Trophoblast cell (in vitro differentiated cells and primary cell): ENCODE measurements around the gene LKAAEAR1.

Experiments used
- DNase-seq, 2 donors: peaks; one replicate each; pipeline ENCODE4 v3.0.0-alpha.2; 2016
- H2AFZ ChIP-seq: 2 replicates; pipeline ENCODE4 v1.6.1; 2013; ENCODE audit warnings: low read length, moderate library complexity, mild to moderate bottlenecking; ENCODE audit not compliant: insufficient read depth, poor library complexity
- H2AK5ac ChIP-seq: 2 replicates; pipeline ENCODE4 v1.6.1; 2013; ENCODE audit warnings: mild to moderate bottlenecking, low read length
- H2BK120ac ChIP-seq: 2 replicates; pipeline ENCODE4 v1.6.1; 2013; ENCODE audit warnings: low read length, mild to moderate bottlenecking, moderate library complexity; ENCODE audit not compliant: insufficient read depth, poor library complexity
- H2BK12ac ChIP-seq: 2 replicates; pipeline ENCODE4 v1.6.1; 2013; ENCODE audit warnings: mild to moderate bottlenecking, low read length, moderate library complexity
- H2BK5ac ChIP-seq: 2 replicates; pipeline ENCODE4 v1.6.1; 2013; ENCODE audit warnings: low read length, low read depth, moderate library complexity, mild to moderate bottlenecking; ENCODE audit not compliant: poor library complexity
- H3K14ac ChIP-seq: 2 replicates; pipeline ENCODE4 v1.6.1; 2013; ENCODE audit warnings: mild to moderate bottlenecking, low read length
- H3K18ac ChIP-seq: 2 replicates; pipeline ENCODE4 v1.6.1; 2013; ENCODE audit warnings: mild to moderate bottlenecking, low read length
- H3K23ac ChIP-seq: 2 replicates; pipeline ENCODE4 v1.6.1; 2013; ENCODE audit warnings: low read length
- H3K27ac ChIP-seq: 2 replicates; pipeline ENCODE4 v1.5.1; 2013; ENCODE audit warnings: low read depth, mild to moderate bottlenecking, inconsistent platforms, low read length, moderate library complexity
- H3K27me3 ChIP-seq: 2 replicates; pipeline ENCODE4 v1.6.1; 2013; ENCODE audit warnings: inconsistent platforms, mild to moderate bottlenecking, low read length, moderate library complexity; ENCODE audit not compliant: insufficient read depth
- H3K36me3 ChIP-seq, 2 experiments: 1 replicate in 1 of 2; 2 replicates in 1 of 2; pipeline ENCODE4 v1.6.1; 2013; ENCODE audit warnings: low read length in 2 of 2, mild to moderate bottlenecking in 2 of 2, moderate library complexity in 1 of 2; ENCODE audit not compliant: insufficient read depth in 2 of 2, control insufficient read depth in 1 of 2
- H3K4ac ChIP-seq: 2 replicates; pipeline ENCODE4 v1.6.1; 2013; ENCODE audit warnings: low read depth, mild to moderate bottlenecking, low read length, moderate library complexity
- H3K4me1 ChIP-seq, 2 experiments: 1 replicate in 1 of 2; 2 replicates in 1 of 2; pipeline ENCODE4 v1.6.1; 2013; ENCODE audit warnings: low read length in 2 of 2, mild to moderate bottlenecking in 2 of 2, moderate library complexity in 1 of 2; ENCODE audit not compliant: insufficient read depth in 2 of 2, control insufficient read depth in 1 of 2
- H3K4me2 ChIP-seq: 2 replicates; pipeline ENCODE4 v1.6.1; 2013; ENCODE audit warnings: inconsistent platforms, mild to moderate bottlenecking, low read length, moderate library complexity
- H3K4me3 ChIP-seq: 2 replicates; pipeline ENCODE4 v1.5.1; 2013; ENCODE audit warnings: mild to moderate bottlenecking, low read depth, low read length, inconsistent platforms
- H3K79me1 ChIP-seq: one replicate; pipeline ENCODE4 v1.6.1; 2013; ENCODE audit warnings: low read length
- H3K79me2 ChIP-seq: 2 replicates; pipeline ENCODE4 v1.6.1; 2013; ENCODE audit warnings: low read length, mild to moderate bottlenecking; ENCODE audit not compliant: control insufficient read depth, insufficient read depth, poor library complexity
- H3K9ac ChIP-seq: 2 replicates; pipeline ENCODE4 v1.6.1; 2013; ENCODE audit warnings: mild to moderate bottlenecking, low read length
- H3K9me3 ChIP-seq: 2 replicates; pipeline ENCODE4 v1.6.1; 2013; ENCODE audit warnings: low read depth, mild to moderate bottlenecking, control low read depth, inconsistent platforms, low read length; ENCODE audit not compliant: insufficient read depth
- H4K12ac ChIP-seq: 2 replicates; pipeline ENCODE4 v1.6.1; 2013; ENCODE audit warnings: low read depth, mild to moderate bottlenecking, low read length, moderate library complexity
- H4K8ac ChIP-seq: 2 replicates; pipeline ENCODE4 v1.6.1; 2013; ENCODE audit warnings: low read depth, mild to moderate bottlenecking, low read length, moderate library complexity
- H4K91ac ChIP-seq: one replicate; pipeline ENCODE4 v1.6.1; 2013; ENCODE audit warnings: low read depth, mild to moderate bottlenecking, low read length, moderate library complexity
- WGBS: extraction: QIAGEN DNeasy Blood & Tissue Kit; methylation state at CpG from one replicate; pipeline ENCODE4 v1.1.7; 2013; ENCODE audit warnings: missing lambda C conversion rate; ENCODE audit not compliant: insufficient read length, insufficient coverage; ENCODE audit errors: extremely low coverage; 5-methylcytosine and 5-hydroxymethylcytosine counted together

The LKAAEAR1 gene

GRCh38 chr20:64056889-64057627, 27.1 kb downstream of the LKAAEAR1 start:
- H2AFZ ChIP-seq: no peak overlapping the region
- H3K79me1 ChIP-seq: peaks cover 16% of the 10 kb centered on the region
- H2BK5ac ChIP-seq: no peak overlapping the region
- no peak overlapping the region for H3K18ac ChIP-seq
- peaks cover 20 to 33% of the 10 kb centered on the region in 2 experiments for H3K4me1 ChIP-seq
- H3K9me3 ChIP-seq: no peaks in the 10 kb centered on the region
- no peaks in the 10 kb centered on the region for H3K27me3 ChIP-seq
- no peak overlapping the region for H4K8ac ChIP-seq
- peak overlapping the region; percentile 20 for H2BK120ac ChIP-seq
- DNase-seq: no peak
- no peak overlapping the region for H3K4me3 ChIP-seq
- H2BK12ac ChIP-seq: peak overlapping the region; percentile 70
- no peak overlapping the region for H3K14ac ChIP-seq
- no peak overlapping the region for H3K4ac ChIP-seq
- H4K91ac ChIP-seq: peak overlapping the region; percentile 41
- H4K12ac ChIP-seq: no peak overlapping the region
- H3K9ac ChIP-seq: no peak overlapping the region
- WGBS: no CpG with 5 or more reads among the region's 39 CpGs
- no peak overlapping the region for H3K23ac ChIP-seq
- H3K36me3 ChIP-seq: no peaks in the 10 kb centered on the region
- peak overlapping the region; percentile 6 for H2AK5ac ChIP-seq
- H3K79me2 ChIP-seq: no peaks in the 10 kb centered on the region
- H3K4me2 ChIP-seq: no peak overlapping the region
- no peak overlapping the region for H3K27ac ChIP-seq

DNA sequence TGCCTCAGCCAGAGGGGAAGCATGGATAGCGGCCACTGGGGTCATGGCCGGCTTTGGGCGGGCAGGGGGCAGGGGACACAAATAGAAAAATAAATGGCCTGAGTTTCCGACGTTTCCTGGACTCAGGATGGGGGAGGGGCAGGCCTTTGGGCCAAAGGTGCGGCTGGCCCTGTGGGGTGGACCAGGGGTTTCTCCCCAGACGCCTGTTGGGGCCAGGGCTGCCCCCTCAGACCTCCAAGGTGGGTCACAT, 27.6 kb downstream of the LKAAEAR1 start:
- no peaks in the 10 kb centered on the region for H3K27me3 ChIP-seq
- no peak overlapping the region for H2BK5ac ChIP-seq
- no peak overlapping the region for H3K4me2 ChIP-seq
- H3K4me1 ChIP-seq: peaks cover 20 to 33% of the 10 kb centered on the region in 2 experiments
- H3K4me3 ChIP-seq: no peak overlapping the region
- WGBS: no CpG with 5 or more reads among the region's 7 CpGs
- H4K91ac ChIP-seq: peak overlapping the region; percentile 41
- H3K36me3 ChIP-seq: no peaks in the 10 kb centered on the region
- no peak overlapping the region for H4K8ac ChIP-seq
- H3K23ac ChIP-seq: no peak overlapping the region
- no peak for DNase-seq
- peak overlapping the region; percentile 6 for H2AK5ac ChIP-seq
- H3K79me1 ChIP-seq: peaks cover 16% of the 10 kb centered on the region
- H3K4ac ChIP-seq: no peak overlapping the region
- H2BK12ac ChIP-seq: peak overlapping the region; percentile 70
- H4K12ac ChIP-seq: no peak overlapping the region
- H2AFZ ChIP-seq: no peak overlapping the region
- no peak overlapping the region for H3K9ac ChIP-seq
- H2BK120ac ChIP-seq: peak overlapping the region; percentile 20
- no peak overlapping the region for H3K27ac ChIP-seq
- H3K79me2 ChIP-seq: no peaks in the 10 kb centered on the region
- no peak overlapping the region for H3K14ac ChIP-seq
- no peak overlapping the region for H3K18ac ChIP-seq
- no peaks in the 10 kb centered on the region for H3K9me3 ChIP-seq

DNA sequence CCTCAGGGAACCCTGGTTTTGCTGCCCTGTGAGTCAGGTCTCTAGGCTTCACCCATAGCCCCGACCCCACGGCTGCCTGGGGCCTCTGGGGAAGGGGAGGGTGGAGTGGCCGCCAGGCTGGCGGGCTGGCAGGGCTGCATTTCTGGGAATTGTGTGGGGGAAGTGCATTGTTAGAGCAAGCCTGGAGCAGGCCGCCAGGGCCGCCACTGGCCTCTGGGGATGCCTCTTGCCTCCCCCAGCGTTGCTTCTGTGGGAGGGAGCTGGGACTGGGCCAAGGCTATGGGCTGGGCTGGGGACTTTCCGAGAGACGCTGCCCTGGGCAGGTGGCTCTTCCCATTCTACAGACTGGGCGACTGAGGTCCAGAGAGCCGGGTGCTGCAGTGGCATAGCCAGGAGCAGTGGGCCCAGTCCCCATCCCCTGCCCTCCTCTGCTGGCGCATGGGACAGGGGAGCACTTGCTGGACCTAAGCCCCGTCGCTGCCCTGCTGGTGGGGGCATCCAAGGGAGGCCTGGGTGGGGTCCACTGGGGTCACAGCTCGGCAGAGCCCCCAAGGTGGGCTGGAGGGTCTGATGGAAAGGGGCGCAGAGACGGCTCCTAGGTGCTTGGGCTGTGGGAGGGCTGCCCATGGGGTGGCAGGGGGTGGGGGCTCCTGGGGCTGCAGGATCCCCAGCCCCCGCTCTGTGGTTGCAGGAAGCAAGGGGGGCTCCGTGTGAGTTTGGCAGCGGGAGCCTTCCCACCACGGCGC, 28.1 kb downstream of the LKAAEAR1 start:
- Histone ChIP-seq H2BK12ac (peak overlapping the region; percentile 77), H3K4me1 (peaks cover 20 to 33% of the 10 kb centered on the region in 2 experiments), H3K9me3 (no peaks in the 10 kb centered on the region), H3K79me2 (no peaks in the 10 kb centered on the region), H3K4ac (no peak overlapping the region), H3K27ac (peak overlapping the region; percentile 20), H2BK120ac (peak overlapping the region; percentile 20), H2AK5ac (peak overlapping the region; percentile 65), H3K4me2 (no peak overlapping the region), H3K9ac (no peak overlapping the region), H3K14ac (peak overlapping the region; percentile 81), H2AFZ (no peak overlapping the region), H4K8ac (peak overlapping the region; percentile 61), H3K18ac (peak overlapping the region; percentile 71), H3K27me3 (peaks cover 1% of the 10 kb centered on the region), H3K4me3 (no peak overlapping the region), H3K79me1 (peaks cover 16% of the 10 kb centered on the region), H3K36me3 (no peaks in the 10 kb centered on the region), H2BK5ac (peak overlapping the region; percentile 61), H3K23ac (no peak overlapping the region), H4K91ac (peak overlapping the region; percentile 87), H4K12ac (peak overlapping the region; percentile 49)
- no CpG with 5 or more reads among the region's 22 CpGs for WGBS
- DNase-seq: no peak

GRCh38 chr20:64055396-64055892, 28.8 kb downstream of the LKAAEAR1 start:
- Histone ChIP-seq H3K18ac (peak overlapping the region; percentile 56), H4K8ac (peak overlapping the region; percentile 51), H3K9me3 (no peaks in the 10 kb centered on the region), H3K9ac (no peak overlapping the region), H2AFZ (no peak overlapping the region), H2BK12ac (peak overlapping the region; percentile 47), H2AK5ac (peak overlapping the region; percentile 53), H4K91ac (peak overlapping the region; percentile 87), H3K4me2 (no peak overlapping the region), H3K4ac (peak overlapping the region; percentile 29), H2BK120ac (peak overlapping the region; percentile 41), H3K4me3 (no peak overlapping the region), H3K27me3 (peaks cover 7% of the 10 kb centered on the region), H3K23ac (no peak overlapping the region), H3K4me1 (peaks cover 20 to 33% of the 10 kb centered on the region in 2 experiments), H3K79me2 (no peaks in the 10 kb centered on the region), H3K79me1 (peaks cover 16% of the 10 kb centered on the region), H3K36me3 (no peaks in the 10 kb centered on the region), H4K12ac (peak overlapping the region; percentile 39), H3K14ac (peak overlapping the region; percentile 66), H3K27ac (peak overlapping the region; percentile 9), H2BK5ac (peak overlapping the region; percentile 61)
- WGBS: no CpG with 5 or more reads among the region's 9 CpGs
- DNase-seq: no peak
